Smooth muscle cell (in vitro differentiated cells): ENCODE data around the gene PERM1. TPM values are rescaled to one million over a fixed set of nuclear protein-coding genes. Genes with fewer than 3 reads are reported as not detected.

Experiments used
- DNase-seq: peaks from one replicate; lab custom pipeline; 2025; ENCODE audit not compliant: unreplicated experiment; lab: John Stamatoyannopoulos, UW
- H2AFZ ChIP-seq: fragments of 200-600 bp; sonication (generic); 2 replicates; pipeline ENCODE4 v1.6.0; 2016; ENCODE audit warnings: antibody characterized with exemption, low read depth, mild to moderate bottlenecking
- H3F3A ChIP-seq: fragments of 200-600 bp; sonication (generic); 2 replicates; pipeline ENCODE4 v1.6.0; 2017; ENCODE audit warnings: antibody characterized with exemption, low read depth
- H3K27ac ChIP-seq: fragments of 200-600 bp; sonication (generic); 2 replicates; pipeline ENCODE4 v1.5.1; 2016; ENCODE audit warnings: low read depth, mild to moderate bottlenecking
- H3K27me3 ChIP-seq: fragments of 200-600 bp; sonication (generic); 2 replicates; pipeline ENCODE4 v1.6.1; 2016; ENCODE audit warnings: low read depth, mild to moderate bottlenecking
- H3K36me3 ChIP-seq: fragments of 200-600 bp; sonication (generic); 2 replicates; pipeline ENCODE4 v1.5.1; 2016; ENCODE audit warnings: low read depth
- H3K4me1 ChIP-seq: fragments of 200-600 bp; sonication (generic); 2 replicates; pipeline ENCODE4 v1.5.1; 2016; ENCODE audit warnings: low read depth
- H3K4me2 ChIP-seq: fragments of 200-600 bp; sonication (generic); 2 replicates; pipeline ENCODE4 v1.6.0; 2016; ENCODE audit warnings: mild to moderate bottlenecking
- H3K4me3 ChIP-seq: fragments of 200-600 bp; sonication (generic); 2 replicates; pipeline ENCODE4 v1.5.1; 2016; ENCODE audit warnings: mild to moderate bottlenecking
- H3K79me2 ChIP-seq: fragments of 200-600 bp; sonication (generic); 2 replicates; pipeline ENCODE4 v1.6.0; 2016; ENCODE audit warnings: low read depth, mild to moderate bottlenecking
- H3K9ac ChIP-seq: fragments of 200-600 bp; sonication (generic); 2 replicates; pipeline ENCODE4 v1.6.0; 2016; ENCODE audit warnings: low read depth
- H3K9me3 ChIP-seq: fragments of 200-600 bp; sonication (generic); replicated peaks from 2 replicates; pipeline ENCODE4 v1.5.1; 2016; ENCODE audit warnings: low read depth
- H4K20me1 ChIP-seq: fragments of 200-600 bp; sonication (generic); 2 replicates; pipeline ENCODE4 v1.6.0; 2016; ENCODE audit warnings: low read depth
- CTCF ChIP-seq: fragments of 200-600 bp; sonication (generic); IDR thresholded peaks from 2 replicates; pipeline ENCODE4 v1.5.1; 2017; ENCODE audit warnings: borderline replicate concordance, mild to moderate bottlenecking, antibody characterized with exemption; ENCODE audit not compliant: insufficient read depth, poor library complexity, severe bottlenecking
- WGBS: methylation state at CpG from one replicate; pipeline ENCODE4 v1.1.7; 2016; ENCODE audit warnings: low lambda C conversion rate; 5-methylcytosine and 5-hydroxymethylcytosine counted together
- polyA plus RNA-seq: library from polyadenylated mRNA; unstranded; fragments of >200 nt; fragmentation: Nextera tagmentation; extraction: Ambion mirVana; gene quantifications from 2 replicates; pipeline ENCODE4 v1.2.1, GENCODE V29; 2016
- total RNA-seq: library from RNA; depleted of rRNA; stranded (reverse); fragments of >200 nt; gene quantifications from 2 replicates; pipeline ENCODE4 v1.2.3, GENCODE V29; 2014

Gene PERM1
- total and polyA plus RNA-seq, 2 experiments from 2014 or later, result 2.6 TPM; not detected in 1

DNA sequence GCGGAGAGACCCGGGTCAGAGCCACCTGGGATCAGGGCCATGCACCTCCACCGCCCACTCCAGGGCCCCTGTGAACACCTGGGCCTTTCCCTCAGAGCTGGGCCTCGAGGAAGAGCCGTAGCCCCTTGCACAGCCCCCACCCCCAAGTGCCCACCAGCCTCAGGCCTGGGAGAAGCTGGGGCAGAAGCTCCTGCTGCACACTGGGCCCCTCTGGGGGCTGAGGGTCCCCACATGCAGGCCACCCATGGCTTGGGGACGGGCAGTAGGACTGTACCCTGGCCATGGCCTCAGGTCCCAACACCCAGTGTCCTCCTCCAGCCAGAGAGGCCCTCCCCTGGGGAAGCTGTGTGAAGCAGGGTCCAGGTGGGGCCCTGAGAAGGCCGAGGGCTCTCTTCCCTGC, 29.3 kb downstream of the PERM1 start:
- no peaks in the 10 kb centered on the region for H3K27me3 ChIP-seq
- no peaks in the 10 kb centered on the region for H3K9me3 ChIP-seq
- H3K9ac ChIP-seq, result no peak overlapping the region
- WGBS, result 95% methylated on average over 7 of the region's 7 CpGs
- H3K4me1 ChIP-seq, result no peaks in the 10 kb centered on the region
- no peaks in the 10 kb centered on the region for H3F3A ChIP-seq
- H4K20me1 ChIP-seq, result peaks cover 41% of the 10 kb centered on the region
- H3K36me3 ChIP-seq, result no peaks in the 10 kb centered on the region
- no peak for TF ChIP-seq CTCF
- H2AFZ ChIP-seq, result no peak overlapping the region
- H3K79me2 ChIP-seq, result peaks cover 7% of the 10 kb centered on the region
- no peak overlapping the region for H3K27ac ChIP-seq
- DNase-seq, result no peak
- H3K4me2 ChIP-seq, result no peak overlapping the region
- H3K4me3 ChIP-seq, result no peak overlapping the region

DNA sequence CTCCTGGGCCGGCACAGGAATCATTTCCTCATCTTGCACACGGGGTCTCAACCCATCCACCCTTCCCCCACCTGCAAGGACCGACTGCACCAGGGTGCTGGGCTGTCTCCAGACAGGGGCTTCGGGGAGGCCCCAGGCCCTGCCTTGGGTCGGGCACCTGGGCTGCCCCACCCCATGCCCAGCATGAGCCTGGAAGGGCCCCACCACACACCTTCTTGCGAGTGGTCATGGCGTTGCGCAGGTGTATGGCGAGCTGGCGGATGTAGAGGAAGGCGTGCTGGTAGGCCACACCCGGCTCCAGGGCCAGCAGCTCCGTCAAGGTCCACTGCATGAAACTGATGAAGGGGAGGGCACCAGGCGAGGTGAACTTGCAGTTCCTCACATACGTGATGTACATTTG, 29.7 kb downstream of the PERM1 start:
- Histone ChIP-seq H3F3A (no peaks in the 10 kb centered on the region), H3K27me3 (no peaks in the 10 kb centered on the region), H4K20me1 (peaks cover 38% of the 10 kb centered on the region), H3K27ac (no peak overlapping the region), H3K9ac (no peak overlapping the region), H3K4me1 (no peaks in the 10 kb centered on the region), H3K36me3 (no peaks in the 10 kb centered on the region), H3K79me2 (peaks cover 3% of the 10 kb centered on the region), H3K9me3 (no peaks in the 10 kb centered on the region), H3K4me2 (no peak overlapping the region), H2AFZ (no peak overlapping the region), H3K4me3 (no peak overlapping the region)
- no peak for DNase-seq
- WGBS, result 97% methylated on average over 15 of the region's 15 CpGs
- TF ChIP-seq CTCF, result no peak

DNA sequence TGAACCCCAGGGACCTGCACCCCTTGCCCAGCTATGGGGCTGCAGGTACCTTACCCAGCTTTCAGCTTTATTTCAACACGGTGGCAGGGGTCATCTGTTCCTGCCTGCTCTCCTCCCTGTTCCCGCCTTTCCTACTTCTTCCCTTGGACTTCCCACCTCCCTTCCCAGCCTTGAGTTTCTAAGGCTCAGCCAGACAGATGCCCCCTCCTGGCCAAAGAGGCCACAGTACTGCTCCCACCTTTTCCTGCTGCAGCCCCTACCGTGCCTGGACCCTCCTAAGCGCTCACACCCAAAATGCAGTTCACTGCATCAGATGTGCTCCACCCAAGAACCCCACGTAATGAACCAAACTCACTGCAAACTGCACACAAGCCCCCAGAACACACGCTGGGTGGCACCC, 30.5 kb downstream of the PERM1 start:
- no peaks in the 10 kb centered on the region for H3F3A ChIP-seq
- no peaks in the 10 kb centered on the region for H3K79me2 ChIP-seq
- H3K4me1 ChIP-seq, result no peaks in the 10 kb centered on the region
- 83% methylated on average over 5 of the region's 6 CpGs for WGBS
- no peaks in the 10 kb centered on the region for H3K27me3 ChIP-seq
- no peak overlapping the region for H3K9ac ChIP-seq
- DNase-seq, result no peak
- no peaks in the 10 kb centered on the region for H3K9me3 ChIP-seq
- no peak overlapping the region for H2AFZ ChIP-seq
- H3K4me2 ChIP-seq, result no peak overlapping the region
- H3K4me3 ChIP-seq, result no peak overlapping the region
- peaks cover 38% of the 10 kb centered on the region for H4K20me1 ChIP-seq
- TF ChIP-seq CTCF, result peak; percentile 37
- H3K27ac ChIP-seq, result no peak overlapping the region
- no peaks in the 10 kb centered on the region for H3K36me3 ChIP-seq

GRCh38 chr1:950881-951280, 31.0 kb downstream of the PERM1 start:
- H3K36me3 ChIP-seq, result no peaks in the 10 kb centered on the region
- H3K9me3 ChIP-seq, result no peaks in the 10 kb centered on the region
- no peak for TF ChIP-seq CTCF

More at GRCh38 chr1:950881-951280, 31.0 kb downstream of the PERM1 start:
- no peaks in the 10 kb centered on the region for H3K27me3 ChIP-seq
- H3F3A ChIP-seq, result no peaks in the 10 kb centered on the region
- peaks cover 38% of the 10 kb centered on the region for H4K20me1 ChIP-seq
- no peak for DNase-seq
- no peaks in the 10 kb centered on the region for H3K79me2 ChIP-seq
- WGBS, result 94% methylated on average over 21 of the region's 23 CpGs
- H3K4me2 ChIP-seq, result no peak overlapping the region
- no peak overlapping the region for H3K4me3 ChIP-seq
- no peak overlapping the region for H3K27ac ChIP-seq
- no peak overlapping the region for H2AFZ ChIP-seq
- no peak overlapping the region for H3K9ac ChIP-seq
- no peaks in the 10 kb centered on the region for H3K4me1 ChIP-seq
